CD14-positive monocyte (primary cell): ENCODE data around the gene TMEM140. TPM values are rescaled to one million over a fixed set of nuclear protein-coding genes. Genes with fewer than 3 reads are reported as not detected.

ENCODE experiments used
- DNase-seq, 3 donors: peaks; one replicate each; pipeline ENCODE4 v3.0.0-alpha.2; 2011 to 2022
- H2AFZ ChIP-seq: 2 replicates; pipeline ENCODE4 v1.6.0; 2012; ENCODE audit warnings: mild to moderate bottlenecking, low read depth, low read length, inconsistent platforms; ENCODE audit not compliant: insufficient read depth, poor library complexity, severe bottlenecking
- H3K27ac ChIP-seq, 2 donors: 1 replicate in 1 of 2; 2 replicates in 1 of 2; pipeline ENCODE4 v1.5.1; 2012 to 2013; ENCODE audit warnings: low read length in 2 of 2, control low read depth in 1 of 2, inconsistent platforms in 1 of 2, low read depth in 1 of 2, mild to moderate bottlenecking in 1 of 2
- H3K27me3 ChIP-seq, 2 donors: one replicate each; pipeline versions ENCODE4 v1.6.0 to v1.6.1; 2011 to 2013; ENCODE audit warnings: low read length in 2 of 2; ENCODE audit not compliant: control insufficient read depth in 2 of 2, insufficient read depth in 2 of 2
- H3K36me3 ChIP-seq, 2 donors: replicated peaks in 1 of 2; 1 replicate in 1 of 2; 2 replicates in 1 of 2; pipeline versions ENCODE4 v1.5.1 to v1.6.1; 2012 to 2013; ENCODE audit warnings: low read length in 2 of 2, control low read depth in 1 of 2, inconsistent platforms in 1 of 2, mild to moderate bottlenecking in 1 of 2; ENCODE audit not compliant: insufficient read depth in 2 of 2, control insufficient read depth in 1 of 2
- H3K4me1 ChIP-seq, 2 donors: 1 replicate in 1 of 2; 2 replicates in 1 of 2; pipeline versions ENCODE4 v1.5.1 to v1.6.1; 2012 to 2013; ENCODE audit warnings: low read length in 2 of 2, control low read depth in 1 of 2, inconsistent platforms in 1 of 2, mild to moderate bottlenecking in 1 of 2, moderate library complexity in 1 of 2; ENCODE audit not compliant: insufficient read depth in 2 of 2, control insufficient read depth in 1 of 2
- H3K4me2 ChIP-seq: replicated peaks from 2 replicates; pipeline ENCODE3; 2012; ENCODE audit warnings: low read length, moderate library complexity, mild to moderate bottlenecking; ENCODE audit not compliant: poor library complexity, severe bottlenecking; ENCODE audit errors: extremely low read depth
- H3K4me3 ChIP-seq, 3 experiments: fragments of 200-600 bp in 1 of 3; sonication (generic) in 1 of 3; replicated peaks in 1 of 3; 1 replicate in 2 of 3; 2 replicates in 1 of 3; pipeline ENCODE4 v1.5.1; 2011 to 2013; ENCODE audit warnings: low read length in 3 of 3, mild to moderate bottlenecking in 3 of 3, control low read depth in 2 of 3, low read depth in 2 of 3, inconsistent platforms in 1 of 3, moderate library complexity in 1 of 3
- H3K79me2 ChIP-seq: 2 replicates; pipeline ENCODE4 v1.6.0; 2012; ENCODE audit warnings: mild to moderate bottlenecking, control low read depth, inconsistent platforms, low read length, moderate library complexity; ENCODE audit not compliant: insufficient read depth
- H3K9ac ChIP-seq: 2 replicates; pipeline ENCODE4 v1.6.0; 2017; ENCODE audit warnings: low read length, mild to moderate bottlenecking; ENCODE audit not compliant: insufficient read depth, poor library complexity, severe bottlenecking
- H3K9me3 ChIP-seq, 2 donors: replicated peaks in 1 of 2; 1 replicate in 1 of 2; 2 replicates in 1 of 2; pipeline versions ENCODE4 v1.5.1 to v1.6.1; 2012 to 2013; ENCODE audit warnings: low read length in 2 of 2, control low read depth in 1 of 2; ENCODE audit not compliant: control insufficient read depth in 1 of 2, insufficient read depth in 1 of 2
- H4K20me1 ChIP-seq: 2 replicates; pipeline ENCODE4 v1.6.0; 2012; ENCODE audit warnings: mild to moderate bottlenecking, low read length, control low read depth, moderate library complexity; ENCODE audit not compliant: insufficient read depth
- H3K27ac Mint-ChIP-seq, 7 donors: one replicate each; pipeline ENCODE4 v1.8.0; 2020; ENCODE audit warnings: mild to moderate bottlenecking in 7 of 7, mixed read lengths in 7 of 7, moderate library complexity in 6 of 7, inconsistent platforms in 2 of 7
- H3K27me3 Mint-ChIP-seq, 3 donors: one replicate each; pipeline ENCODE4 v1.8.0; 2021 to 2022; ENCODE audit warnings: low read depth in 3 of 3, mild to moderate bottlenecking in 3 of 3, mixed read lengths in 3 of 3, moderate library complexity in 3 of 3, inconsistent platforms in 1 of 3
- H3K36me3 Mint-ChIP-seq, 2 donors: one replicate each; pipeline ENCODE4 v1.8.0; 2020; ENCODE audit warnings: mixed read lengths in 2 of 2, inconsistent platforms in 1 of 2, mild to moderate bottlenecking in 1 of 2
- H3K4me1 Mint-ChIP-seq: one replicate; pipeline ENCODE4 v1.8.0; 2020; ENCODE audit warnings: mild to moderate bottlenecking, mixed read lengths
- H3K4me3 Mint-ChIP-seq, 2 donors: one replicate each; pipeline ENCODE4 v1.8.0; 2020; ENCODE audit warnings: mild to moderate bottlenecking in 2 of 2, mixed read lengths in 2 of 2, moderate library complexity in 1 of 2
- H3K9me3 Mint-ChIP-seq, 7 donors: one replicate each; pipeline ENCODE4 v1.8.0; 2020 to 2022; ENCODE audit warnings: mixed read lengths in 7 of 7, mild to moderate bottlenecking in 6 of 7, moderate library complexity in 6 of 7, inconsistent platforms in 2 of 7
- WGBS: methylation state at CpG from one replicate; pipeline ENCODE4 v1.1.5; 2013; ENCODE audit warnings: missing lambda C conversion rate; ENCODE audit not compliant: insufficient coverage; 5-methylcytosine and 5-hydroxymethylcytosine counted together
- intact Hi-C, 2 donors: fragments of 100-400 bp; cut with micrococcal nuclease; formaldehyde crosslinking; loops; one replicate each; pipeline versions ENCODE4 v1.15.0 to v1.15.1; 2023
- polyA plus RNA-seq, 3 donors: library from polyadenylated mRNA; depleted of rRNA in 1 of 3; unstranded in 2 of 3; stranded (reverse) in 1 of 3; fragments of 300-500 nt in 2 of 3; fragments of >200 nt in 1 of 3; fragmentation: Illumina TruSeq in 2 of 3; gene quantifications; 1 replicate in 2 of 3; 2 replicates in 1 of 3; pipeline ENCODE4 v1.2.3, GENCODE V29; 2012 to 2021
- TF ChIP-seq, protein P1 (sequence below): fragments of 200-600 bp; IDR thresholded peaks from one replicate; pipeline ENCODE4 v1.8.0; 2022; ENCODE audit warnings: antibody characterized with exemption, mild to moderate bottlenecking

Gene TMEM140
- polyA plus RNA-seq, 3 donors = 2.9 to 14.7 (median 10.6) TPM

DNA sequence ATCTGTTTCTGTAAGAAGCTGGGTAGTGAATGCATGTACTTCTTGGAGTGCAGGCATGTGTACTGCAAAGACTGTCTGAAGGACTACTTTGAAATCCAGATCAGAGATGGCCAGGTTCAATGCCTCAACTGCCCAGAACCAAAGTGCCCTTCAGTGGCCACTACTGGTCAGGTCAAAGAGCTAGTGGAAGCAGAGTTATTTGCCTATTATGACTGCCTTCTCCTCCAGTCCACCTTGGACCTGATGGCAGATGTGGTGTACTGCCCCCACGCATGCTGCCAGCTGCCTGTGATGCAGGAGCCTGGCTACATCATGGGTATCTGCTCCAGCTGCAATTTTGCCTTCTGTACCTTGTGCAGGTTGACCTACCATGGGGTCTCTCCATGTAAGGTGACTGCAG, 18.9 kb upstream of the TMEM140 start:
- Histone ChIP-seq H3K36me3 (no peaks in the 10 kb centered on the region), H3K27ac (no peak overlapping the region), H3K4me2 (no peak overlapping the region), H2AFZ (no peak overlapping the region), H3K4me1 (no peaks in the 10 kb centered on the region), H3K9ac (no peak overlapping the region), H3K4me3 (no peak overlapping the region), H3K27me3 (no peaks in the 10 kb centered on the region), H3K79me2 (no peaks in the 10 kb centered on the region), H4K20me1 (no peaks in the 10 kb centered on the region), H3K9me3 (peaks cover 4 to 7% of the 10 kb centered on the region in 2 donors)
- Mint-ChIP-seq H3K9me3 (peaks cover 8 to 24% (median 14%) of the 10 kb centered on the region in 7 donors), H3K4me3 (no peak overlapping the region), H3K27ac (no peak overlapping the region), H3K36me3 (no peaks in the 10 kb centered on the region), H3K4me1 (no peaks in the 10 kb centered on the region), H3K27me3 (no peaks in the 10 kb centered on the region)
- 100% methylated on average over 1 of the region's 1 CpG for WGBS
- TF ChIP-seq, protein P1, sequence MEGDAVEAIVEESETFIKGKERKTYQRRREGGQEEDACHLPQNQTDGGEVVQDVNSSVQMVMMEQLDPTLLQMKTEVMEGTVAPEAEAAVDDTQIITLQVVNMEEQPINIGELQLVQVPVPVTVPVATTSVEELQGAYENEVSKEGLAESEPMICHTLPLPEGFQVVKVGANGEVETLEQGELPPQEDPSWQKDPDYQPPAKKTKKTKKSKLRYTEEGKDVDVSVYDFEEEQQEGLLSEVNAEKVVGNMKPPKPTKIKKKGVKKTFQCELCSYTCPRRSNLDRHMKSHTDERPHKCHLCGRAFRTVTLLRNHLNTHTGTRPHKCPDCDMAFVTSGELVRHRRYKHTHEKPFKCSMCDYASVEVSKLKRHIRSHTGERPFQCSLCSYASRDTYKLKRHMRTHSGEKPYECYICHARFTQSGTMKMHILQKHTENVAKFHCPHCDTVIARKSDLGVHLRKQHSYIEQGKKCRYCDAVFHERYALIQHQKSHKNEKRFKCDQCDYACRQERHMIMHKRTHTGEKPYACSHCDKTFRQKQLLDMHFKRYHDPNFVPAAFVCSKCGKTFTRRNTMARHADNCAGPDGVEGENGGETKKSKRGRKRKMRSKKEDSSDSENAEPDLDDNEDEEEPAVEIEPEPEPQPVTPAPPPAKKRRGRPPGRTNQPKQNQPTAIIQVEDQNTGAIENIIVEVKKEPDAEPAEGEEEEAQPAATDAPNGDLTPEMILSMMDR = no peak
- intact Hi-C loops = no loop called here
- DNase-seq = no peak

DNA sequence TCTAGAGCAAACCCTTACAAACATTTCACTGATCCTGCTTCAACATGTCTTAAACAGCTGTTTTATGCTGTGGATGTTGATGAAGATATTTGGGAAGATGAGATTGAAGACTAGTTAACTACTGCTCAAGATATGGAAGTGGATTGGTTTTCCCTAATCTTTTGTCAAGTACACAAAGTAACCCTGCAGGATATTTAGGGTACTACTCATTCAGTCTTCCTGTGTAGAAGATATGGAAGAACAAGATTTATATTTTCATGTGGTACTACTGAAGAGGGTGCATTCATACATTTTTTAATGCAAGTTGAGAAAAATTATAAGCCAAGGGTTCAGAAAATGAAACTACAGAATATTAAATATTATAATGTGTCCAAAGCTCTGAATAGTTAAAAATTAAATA, 18.3 kb upstream of the TMEM140 start:
- Histone ChIP-seq H3K4me1 (no peaks in the 10 kb centered on the region), H3K27me3 (no peaks in the 10 kb centered on the region), H3K4me3 (no peak overlapping the region), H3K27ac (no peak overlapping the region), H4K20me1 (no peaks in the 10 kb centered on the region), H3K79me2 (no peaks in the 10 kb centered on the region), H3K9ac (no peak overlapping the region), H2AFZ (no peak overlapping the region), H3K36me3 (no peaks in the 10 kb centered on the region), H3K4me2 (no peak overlapping the region), H3K9me3 (peaks cover 4 to 7% of the 10 kb centered on the region in 2 donors)
- Mint-ChIP-seq H3K27me3 (no peaks in the 10 kb centered on the region), H3K9me3 (peaks cover 8 to 24% (median 14%) of the 10 kb centered on the region in 7 donors), H3K4me3 (no peak overlapping the region), H3K4me1 (no peaks in the 10 kb centered on the region), H3K27ac (no peak overlapping the region), H3K36me3 (no peaks in the 10 kb centered on the region)
- TF ChIP-seq, protein P1 = no peak
- intact Hi-C loops = no loop called here
- DNase-seq = no peak
